HL-60 (cell line): ENCODE measurements around the gene ID1.
A peak's percentile ranks its signal among the peaks of the same experiment; 100 is the strongest.

Experiments used
- DNase-seq, 2 experiments: peaks; one replicate each; pipeline ENCODE4 v3.0.0-alpha.2; 2010 to 2020; ENCODE audit warnings: low read depth in 1 of 2, low spot score in 1 of 2
- H3K27ac ChIP-seq: fragments of 250-450 bp; sonication (Bioruptor Pico); replicated peaks from 2 replicates; pipeline ENCODE4 v1.5.1; 2020; ENCODE audit warnings: mild to moderate bottlenecking, moderate library complexity
- H3K27me3 ChIP-seq: fragments of 250-450 bp; sonication (Bioruptor Pico); 2 replicates; pipeline ENCODE4 v1.5.1; 2021; ENCODE audit warnings: mild to moderate bottlenecking, moderate library complexity; ENCODE audit not compliant: insufficient read depth, poor library complexity, severe bottlenecking
- H3K4me3 ChIP-seq: replicated peaks from 2 replicates; pipeline ENCODE4 v1.5.1; 2011; ENCODE audit warnings: mild to moderate bottlenecking, control low read depth, low read length; ENCODE audit not compliant: insufficient read depth
- CTCF ChIP-seq: IDR thresholded peaks from one replicate; pipeline ENCODE4 v1.5.1; 2011; ENCODE audit warnings: low read length, control low read depth, inconsistent platforms; ENCODE audit not compliant: insufficient read depth
- GABPA ChIP-seq: IDR thresholded peaks from 2 replicates; pipeline ENCODE4 v1.6.1; 2012; ENCODE audit warnings: low read depth
- POLR2AphosphoS5 ChIP-seq: IDR thresholded peaks from 2 replicates; pipeline ENCODE4 v1.6.1; 2012; ENCODE audit warnings: low read depth
- SPI1 ChIP-seq: IDR thresholded peaks from 2 replicates; pipeline ENCODE4 v1.6.1; 2012; ENCODE audit warnings: low read depth, mild to moderate bottlenecking, borderline replicate concordance
- TF ChIP-seq, protein P1 (sequence below): IDR thresholded peaks from 2 replicates; pipeline ENCODE4 v1.6.1; 2012; ENCODE audit warnings: low read depth; ENCODE audit not compliant: insufficient replicate concordance

Gene ID1

GRCh38 chr20:31604567-31605030 lies 490 bp upstream of the ID1 start:
- Histone ChIP-seq H3K27ac (no peak overlapping the region), H3K4me3 (peak overlapping the region; percentile 73), H3K27me3 (peaks cover 4% of the 10 kb centered on the region)
- DNase-seq = no peak
- TF ChIP-seq, protein P1, sequence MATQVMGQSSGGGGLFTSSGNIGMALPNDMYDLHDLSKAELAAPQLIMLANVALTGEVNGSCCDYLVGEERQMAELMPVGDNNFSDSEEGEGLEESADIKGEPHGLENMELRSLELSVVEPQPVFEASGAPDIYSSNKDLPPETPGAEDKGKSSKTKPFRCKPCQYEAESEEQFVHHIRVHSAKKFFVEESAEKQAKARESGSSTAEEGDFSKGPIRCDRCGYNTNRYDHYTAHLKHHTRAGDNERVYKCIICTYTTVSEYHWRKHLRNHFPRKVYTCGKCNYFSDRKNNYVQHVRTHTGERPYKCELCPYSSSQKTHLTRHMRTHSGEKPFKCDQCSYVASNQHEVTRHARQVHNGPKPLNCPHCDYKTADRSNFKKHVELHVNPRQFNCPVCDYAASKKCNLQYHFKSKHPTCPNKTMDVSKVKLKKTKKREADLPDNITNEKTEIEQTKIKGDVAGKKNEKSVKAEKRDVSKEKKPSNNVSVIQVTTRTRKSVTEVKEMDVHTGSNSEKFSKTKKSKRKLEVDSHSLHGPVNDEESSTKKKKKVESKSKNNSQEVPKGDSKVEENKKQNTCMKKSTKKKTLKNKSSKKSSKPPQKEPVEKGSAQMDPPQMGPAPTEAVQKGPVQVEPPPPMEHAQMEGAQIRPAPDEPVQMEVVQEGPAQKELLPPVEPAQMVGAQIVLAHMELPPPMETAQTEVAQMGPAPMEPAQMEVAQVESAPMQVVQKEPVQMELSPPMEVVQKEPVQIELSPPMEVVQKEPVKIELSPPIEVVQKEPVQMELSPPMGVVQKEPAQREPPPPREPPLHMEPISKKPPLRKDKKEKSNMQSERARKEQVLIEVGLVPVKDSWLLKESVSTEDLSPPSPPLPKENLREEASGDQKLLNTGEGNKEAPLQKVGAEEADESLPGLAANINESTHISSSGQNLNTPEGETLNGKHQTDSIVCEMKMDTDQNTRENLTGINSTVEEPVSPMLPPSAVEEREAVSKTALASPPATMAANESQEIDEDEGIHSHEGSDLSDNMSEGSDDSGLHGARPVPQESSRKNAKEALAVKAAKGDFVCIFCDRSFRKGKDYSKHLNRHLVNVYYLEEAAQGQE = no peak
- no peak for TF ChIP-seq POLR2AphosphoS5
- TF ChIP-seq SPI1 = no peak
- no peak for TF ChIP-seq GABPA
- no peak for TF ChIP-seq CTCF

DNA sequence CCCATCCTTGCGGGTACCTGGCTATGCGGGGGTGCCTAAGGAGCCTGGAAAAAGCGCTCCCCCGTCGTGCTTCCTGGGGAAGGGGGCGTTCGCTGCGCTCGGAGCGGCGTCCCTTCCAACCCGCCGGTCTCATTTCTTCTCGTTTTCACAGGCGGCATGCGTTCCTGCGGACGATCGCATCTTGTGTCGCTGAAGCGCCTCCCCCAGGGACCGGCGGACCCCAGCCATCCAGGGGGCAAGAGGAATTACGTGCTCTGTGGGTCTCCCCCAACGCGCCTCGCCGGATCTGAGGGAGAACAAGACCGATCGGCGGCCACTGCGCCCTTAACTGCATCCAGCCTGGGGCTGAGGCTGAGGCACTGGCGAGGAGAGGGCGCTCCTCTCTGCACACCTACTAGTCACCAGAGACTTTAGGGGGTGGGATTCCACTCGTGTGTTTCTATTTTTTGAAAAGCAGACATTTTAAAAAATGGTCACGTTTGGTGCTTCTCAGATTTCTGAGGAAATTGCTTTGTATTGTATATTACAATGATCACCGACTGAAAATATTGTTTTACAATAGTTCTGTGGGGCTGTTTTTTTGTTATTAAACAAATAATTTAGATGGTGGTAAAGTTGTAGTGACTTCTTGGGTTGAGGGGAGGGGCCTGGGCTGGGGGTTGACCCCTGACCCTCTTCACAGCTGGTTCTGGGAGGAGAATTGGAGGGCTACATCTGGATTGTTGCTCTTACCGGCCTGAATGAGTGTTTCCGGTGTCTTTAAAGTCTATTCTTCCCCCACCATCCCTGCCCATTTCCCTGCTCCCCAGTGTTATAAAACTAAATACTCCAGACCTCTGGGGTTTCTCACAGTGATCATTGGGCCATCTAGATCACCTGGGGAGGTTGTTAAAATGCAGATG lies 1.1 kb downstream of the ID1 start:
- H3K27ac ChIP-seq = no peak overlapping the region
- TF ChIP-seq, protein P1 = no peak
- TF ChIP-seq CTCF (no peak), GABPA (no peak), POLR2AphosphoS5 (no peak), SPI1 (no peak)
- peak in 1 of 2 experiments; percentile 9 for DNase-seq
- H3K27me3 ChIP-seq = peaks cover 4% of the 10 kb centered on the region
- H3K4me3 ChIP-seq = peak overlapping the region; percentile 73

DNA sequence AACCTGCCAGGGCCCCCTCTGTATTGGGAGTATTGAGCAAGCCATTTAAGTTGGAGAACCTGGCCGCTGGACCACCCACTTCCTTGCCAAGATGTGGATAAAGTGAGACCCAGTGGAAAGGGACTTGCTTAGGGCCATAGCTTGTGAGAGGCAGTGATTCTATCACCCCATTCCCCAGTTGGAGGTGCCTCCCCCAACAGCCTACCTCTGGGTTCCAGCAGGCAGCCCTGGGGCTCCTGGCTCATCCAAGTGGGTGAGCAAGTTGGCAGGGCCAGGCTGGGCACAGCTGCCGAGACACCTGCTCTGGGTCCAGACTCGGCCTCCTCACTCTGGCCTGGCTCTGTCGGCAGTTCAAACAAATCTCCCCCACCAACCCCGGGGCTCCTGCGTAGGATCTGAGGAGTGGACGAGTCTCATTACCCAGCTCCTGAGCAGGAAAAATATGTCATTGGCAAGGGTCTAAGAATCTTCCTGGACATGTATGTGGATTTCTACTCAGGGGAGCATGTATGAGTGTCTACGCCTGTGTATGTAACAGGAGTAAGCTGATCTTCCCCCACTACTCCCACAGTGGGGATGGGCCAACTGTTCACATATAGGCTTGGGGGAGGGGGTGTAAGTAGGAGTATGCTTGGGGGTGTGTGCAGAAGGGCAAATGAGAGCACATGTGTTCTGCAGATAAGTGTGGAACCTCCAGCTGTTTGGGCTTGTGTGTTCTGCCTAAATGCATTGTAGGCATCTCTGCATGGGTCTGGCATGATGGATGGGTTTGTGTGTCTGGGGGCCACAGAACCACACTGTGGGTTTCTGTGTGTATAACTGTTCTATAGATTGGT lies 1.9 kb downstream of the ID1 start:
- DNase-seq = no peak
- Histone ChIP-seq H3K27ac (no peak overlapping the region), H3K4me3 (no peak overlapping the region), H3K27me3 (peaks cover 4% of the 10 kb centered on the region)
- TF ChIP-seq SPI1 = no peak
- TF ChIP-seq GABPA = no peak

- TF ChIP-seq SPI1 (no peak), GABPA (no peak), CTCF (no peak), POLR2AphosphoS5 (no peak)
- TF ChIP-seq, protein P1 = no peak
- Histone ChIP-seq H3K27me3 (peaks cover 4% of the 10 kb centered on the region), H3K4me3 (no peak overlapping the region), H3K27ac (no peak overlapping the region)
- DNase-seq = no peak
Observed at GRCh38 chr20:31607640-31608250, 2.7 kb downstream of the ID1 start.
